NK-92 (cell line): ENCODE data around the gene TAF4B.
"Not testable (repeated sequence)": the region's sequence is repeated elsewhere in the genome, so short reads cannot be mapped to it uniquely, and the experiment has no call there.

Experiments
- DNase-seq: peaks from one replicate; lab custom pipeline; 2025; ENCODE audit not compliant: unreplicated experiment; lab: John Stamatoyannopoulos, UW

TAF4B gene

DNA sequence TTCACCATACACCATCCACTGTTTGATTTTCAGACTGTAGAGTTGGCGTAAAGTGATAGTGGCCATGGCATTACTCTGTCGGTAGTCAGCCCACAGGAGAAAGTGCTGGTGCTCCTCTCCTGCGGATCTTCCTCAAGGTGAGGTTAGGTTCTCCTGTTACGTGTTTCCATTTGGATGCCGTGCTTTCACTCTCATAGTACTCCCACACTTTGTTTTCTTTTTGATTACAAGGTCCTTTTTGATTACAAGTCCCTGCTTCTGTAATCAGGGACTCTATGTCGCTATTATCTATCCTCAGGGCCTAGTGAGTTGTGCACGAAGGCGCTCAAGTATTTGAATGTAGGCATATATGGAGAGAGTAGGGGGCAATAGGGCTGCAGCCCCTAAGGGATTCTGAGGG is 4.3 kb downstream of the TAF4B start:
- no peak for DNase-seq

DNA sequence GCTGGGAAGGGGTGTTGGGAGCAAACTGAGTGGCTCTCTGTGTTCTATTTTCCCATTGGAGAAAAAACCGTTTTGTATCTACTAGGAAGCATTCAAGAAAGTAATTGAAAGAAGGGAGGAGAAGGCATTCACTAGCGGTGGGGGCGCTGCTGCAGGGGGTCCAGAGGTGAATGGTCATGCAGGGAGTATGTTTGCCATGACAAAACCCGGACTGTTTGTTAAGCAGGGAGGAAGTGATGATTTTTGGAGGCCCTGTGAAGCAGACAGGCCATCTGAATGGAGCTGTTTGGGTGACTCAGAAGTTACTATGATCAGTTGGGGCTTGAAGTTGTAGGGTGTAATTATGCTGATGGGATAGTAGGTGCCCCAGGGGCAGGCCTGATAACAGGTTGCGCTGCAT is 7.0 kb downstream of the TAF4B start:
- DNase-seq, result no peak

DNA sequence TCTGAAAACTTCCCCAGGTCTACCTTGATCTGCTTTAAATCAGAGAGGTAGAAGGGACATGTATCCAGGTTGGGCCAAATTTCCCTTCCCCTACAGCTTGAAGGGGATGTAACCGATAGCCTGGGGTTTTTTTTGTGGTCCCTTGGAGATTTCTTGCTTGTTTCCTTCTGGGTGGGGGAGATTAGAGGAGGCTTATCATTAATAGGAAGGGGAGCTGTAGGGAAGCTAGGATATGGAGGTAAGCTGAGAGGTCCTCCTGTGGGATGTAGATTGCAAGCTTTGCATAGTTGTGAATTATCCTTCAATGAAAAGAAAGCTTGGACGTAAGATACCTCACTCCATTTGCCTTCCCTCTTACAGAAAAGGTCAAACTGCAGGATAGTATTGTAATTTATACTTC is 11.1 kb downstream of the TAF4B start:
- DNase-seq, result not testable (repeated sequence)

DNA sequence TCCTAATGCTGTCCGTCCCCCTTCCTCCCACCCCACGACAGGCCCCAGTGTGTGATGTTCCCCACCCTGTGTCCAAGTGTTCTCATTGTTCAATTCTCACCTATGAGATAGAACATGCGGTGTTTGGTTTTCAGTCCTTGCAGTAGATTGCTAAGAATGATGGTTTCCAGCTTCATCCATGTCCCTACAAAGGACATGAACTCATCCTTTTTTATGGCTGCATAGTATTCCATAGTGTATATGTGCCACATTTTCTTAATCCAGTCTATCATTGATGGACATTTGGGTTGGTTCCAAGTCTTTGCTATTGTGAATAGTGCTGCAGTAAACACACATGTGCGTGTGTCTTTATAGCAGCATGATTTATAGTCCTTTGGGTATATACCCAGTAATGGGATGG is 12.5 kb downstream of the TAF4B start:
- not testable (repeated sequence) for DNase-seq

DNA sequence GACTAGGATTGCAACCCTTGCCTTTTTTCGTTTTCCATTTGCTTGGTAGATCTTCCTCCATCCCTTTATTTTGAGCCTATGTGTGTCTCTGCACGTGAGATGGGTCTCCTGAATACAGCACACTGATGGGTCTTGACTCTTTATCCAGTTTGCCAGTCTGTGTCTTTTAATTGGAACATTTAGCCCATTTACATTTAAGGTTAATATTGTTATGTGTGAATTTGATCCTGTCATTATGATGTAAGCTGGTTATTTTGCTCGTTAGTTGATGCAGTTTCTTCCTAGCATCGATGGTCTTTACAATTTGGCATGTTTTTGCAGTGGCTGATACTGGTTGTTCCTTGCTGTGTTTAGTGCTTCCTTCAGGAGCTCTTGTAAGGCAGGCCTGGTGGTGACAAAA is 16.1 kb downstream of the TAF4B start:
- not testable (repeated sequence) for DNase-seq

DNA sequence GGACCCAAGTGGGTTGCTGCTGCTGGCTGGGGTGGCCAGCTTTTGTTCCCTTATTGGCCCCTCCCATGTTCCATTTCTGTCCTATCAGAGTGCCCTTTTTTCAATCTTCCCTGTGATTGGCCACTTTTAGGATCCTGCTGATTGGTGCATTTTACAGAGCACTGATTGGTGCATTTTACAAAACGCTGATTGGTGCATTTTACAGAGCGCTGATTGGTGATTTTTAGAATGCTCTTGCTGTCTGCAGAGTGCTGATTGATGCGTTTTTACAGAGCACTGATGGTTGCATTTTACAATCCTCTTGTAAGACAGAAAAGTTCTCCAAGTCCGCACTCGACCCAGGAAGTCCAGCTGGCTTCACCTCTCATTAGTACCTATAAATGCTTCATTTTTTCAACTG is 19.2 kb downstream of the TAF4B start:
- not testable (repeated sequence) for DNase-seq

DNA sequence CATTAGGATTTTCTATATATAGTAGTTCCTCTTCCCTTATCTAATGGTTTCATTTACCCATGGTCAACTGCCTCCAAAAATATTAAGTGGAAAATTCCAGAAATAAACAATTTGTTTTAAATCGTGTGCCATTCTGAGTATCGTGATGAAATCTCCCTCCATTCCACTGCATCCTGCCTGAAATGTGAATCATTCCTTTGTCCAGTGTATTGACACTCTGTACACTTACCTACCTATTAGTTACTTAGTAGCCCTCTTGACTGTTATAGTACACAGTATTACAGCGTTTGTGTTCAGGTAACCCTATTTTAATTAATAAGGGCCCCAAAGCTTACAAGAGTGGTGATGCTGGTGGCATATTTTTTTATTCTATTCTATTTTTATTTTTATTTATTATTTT is 26.2 kb downstream of the TAF4B start:
- no peak for DNase-seq

DNA sequence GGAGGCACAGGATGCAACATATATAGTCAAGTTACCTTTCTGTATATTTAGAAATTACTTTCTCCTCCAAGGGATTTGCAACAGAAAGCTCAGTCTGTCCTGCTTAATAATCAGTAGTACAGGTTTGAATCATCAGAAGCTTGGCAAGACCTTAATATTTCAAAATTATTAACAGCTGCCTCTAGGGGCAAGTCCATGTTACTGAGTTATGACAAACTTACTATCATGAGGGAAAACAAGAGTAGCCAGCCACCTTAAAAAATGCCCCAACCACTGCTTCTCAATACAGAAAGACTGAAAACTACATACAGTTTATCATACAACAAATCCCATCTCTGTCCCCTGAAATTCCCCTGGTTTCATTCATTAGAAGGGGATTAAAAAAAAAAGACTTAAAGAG is 28.6 kb downstream of the TAF4B start:
- DNase-seq, result not testable (repeated sequence)

DNA sequence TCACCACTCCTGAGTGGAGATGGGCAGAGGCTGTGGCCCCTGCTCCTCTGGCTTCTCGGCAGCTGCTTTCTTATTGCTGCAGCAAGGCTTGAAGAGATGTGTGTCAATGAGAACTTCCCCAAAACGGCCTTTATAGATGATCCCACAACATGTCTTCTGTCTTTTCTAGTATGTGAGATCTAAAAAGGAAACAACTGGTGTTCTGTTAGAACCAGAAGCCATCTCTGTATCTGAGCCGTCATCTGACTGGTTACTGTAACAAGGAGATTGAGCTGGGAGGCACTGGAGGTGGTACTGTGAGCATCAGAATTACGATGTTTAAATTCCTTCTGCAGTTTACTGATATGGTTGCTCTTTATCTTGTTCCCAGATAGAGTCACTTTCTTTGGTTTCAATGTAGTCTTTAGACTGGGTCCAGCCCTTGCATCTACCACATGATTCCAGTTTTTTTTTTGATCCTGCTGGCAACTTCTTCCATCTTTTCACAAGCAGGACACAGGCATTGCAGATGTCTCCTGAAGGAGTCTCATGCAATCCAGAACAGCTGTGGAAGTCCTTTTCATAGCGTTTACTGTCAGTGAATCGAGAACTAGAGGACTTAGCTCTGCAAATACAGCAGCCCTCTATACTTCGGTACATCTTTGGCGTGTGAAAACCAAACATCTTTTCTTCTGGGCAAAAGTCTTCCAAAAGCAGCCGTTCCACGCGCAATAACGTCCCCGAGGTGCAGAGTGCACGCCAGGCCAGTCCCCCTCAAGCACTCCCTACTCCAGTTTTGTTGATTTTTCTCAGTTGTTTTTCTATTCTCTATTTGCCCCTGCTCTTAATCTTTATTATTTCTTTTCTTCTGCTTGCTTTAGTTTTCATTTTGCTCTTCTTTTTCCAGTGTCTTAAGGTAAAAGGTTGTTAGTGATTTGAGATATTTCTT is 29.7 kb downstream of the TAF4B start:
- no peak for DNase-seq

DNA sequence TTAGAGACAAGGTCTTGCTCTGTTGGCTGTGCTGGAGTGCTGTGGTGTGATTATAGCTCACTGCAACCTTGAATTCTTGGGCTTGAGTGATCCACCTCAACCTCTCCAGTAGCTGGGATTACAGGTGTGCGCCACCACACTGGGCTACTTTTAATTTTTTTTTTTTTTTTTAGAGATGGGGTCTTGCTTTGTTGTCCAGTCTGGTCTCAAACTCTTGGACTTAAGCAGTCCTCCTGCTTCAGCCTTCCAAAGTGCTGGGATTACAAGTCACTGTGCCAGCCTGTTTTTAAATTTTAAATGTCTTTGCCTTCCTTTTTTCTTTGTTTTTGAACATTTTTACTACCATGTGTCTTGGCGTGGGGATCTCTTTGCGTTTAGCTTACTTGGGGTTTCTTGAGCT is 32.5 kb downstream of the TAF4B start:
- no peak for DNase-seq

DNA sequence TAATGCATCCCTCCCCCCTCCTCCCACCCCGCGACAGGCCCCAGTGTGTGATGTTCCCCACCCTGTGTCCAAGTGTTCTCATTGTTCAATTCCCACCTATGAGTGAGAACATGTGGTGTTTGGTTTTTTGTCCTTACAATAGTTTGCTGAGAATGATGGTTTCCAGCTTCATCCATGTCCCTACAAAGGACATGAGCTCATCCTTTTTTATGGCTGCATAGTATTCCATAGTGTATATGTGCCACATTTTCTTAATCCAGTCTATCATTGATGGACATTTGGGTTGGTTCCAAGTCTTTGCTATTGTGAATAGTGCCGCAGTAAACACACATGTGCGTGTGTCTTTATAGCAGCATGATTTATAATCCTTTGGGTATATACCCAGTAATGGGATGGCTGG is 33.2 kb downstream of the TAF4B start:
- not testable (repeated sequence) for DNase-seq

DNA sequence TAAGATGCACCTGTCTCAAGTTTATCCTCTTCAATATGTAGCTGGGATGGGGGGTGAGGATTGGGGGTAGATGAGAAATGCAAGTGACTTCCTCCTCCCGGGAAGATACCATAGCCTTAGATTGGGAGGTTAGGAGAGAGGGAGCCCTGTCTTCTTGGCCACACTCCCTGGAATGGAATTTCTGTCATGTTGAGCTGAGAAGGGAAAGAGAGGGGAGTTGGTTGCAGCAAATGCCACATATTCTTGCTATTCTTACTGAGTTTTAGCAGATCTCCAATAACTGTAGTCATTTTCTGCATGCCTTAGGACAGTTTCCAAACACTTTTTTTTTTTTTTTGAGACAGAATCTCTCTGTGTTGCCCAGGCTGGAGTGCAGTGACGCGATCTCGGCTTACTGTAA is 35.9 kb downstream of the TAF4B start:
- DNase-seq, result no peak

DNA sequence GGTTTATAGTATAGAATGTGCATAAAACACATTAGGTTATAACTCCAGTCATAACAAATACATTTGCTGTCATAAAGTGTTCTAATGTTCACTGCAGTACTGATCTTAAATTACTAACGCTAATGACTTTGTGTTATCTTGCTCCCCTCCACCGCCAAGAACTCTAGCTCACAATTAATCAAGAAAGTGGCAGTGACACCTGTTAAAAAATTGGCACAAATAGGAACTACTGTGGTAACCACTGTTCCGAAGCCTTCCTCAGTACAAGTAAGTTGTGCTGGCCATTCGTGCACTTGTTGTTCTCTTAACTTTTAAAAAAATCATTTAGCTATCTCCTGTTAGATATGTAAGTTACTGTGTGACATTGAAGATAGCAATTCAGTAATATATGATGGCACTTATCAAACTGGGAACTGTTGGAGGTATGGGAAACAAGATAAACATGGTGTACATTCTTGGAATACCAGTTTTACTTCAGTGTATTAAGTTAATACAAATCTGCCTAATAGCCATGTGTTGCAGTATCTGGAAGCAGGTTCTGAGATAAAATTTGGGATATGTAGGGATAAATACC is 41.2 kb downstream of the TAF4B start:
- DNase-seq, result no peak

DNA sequence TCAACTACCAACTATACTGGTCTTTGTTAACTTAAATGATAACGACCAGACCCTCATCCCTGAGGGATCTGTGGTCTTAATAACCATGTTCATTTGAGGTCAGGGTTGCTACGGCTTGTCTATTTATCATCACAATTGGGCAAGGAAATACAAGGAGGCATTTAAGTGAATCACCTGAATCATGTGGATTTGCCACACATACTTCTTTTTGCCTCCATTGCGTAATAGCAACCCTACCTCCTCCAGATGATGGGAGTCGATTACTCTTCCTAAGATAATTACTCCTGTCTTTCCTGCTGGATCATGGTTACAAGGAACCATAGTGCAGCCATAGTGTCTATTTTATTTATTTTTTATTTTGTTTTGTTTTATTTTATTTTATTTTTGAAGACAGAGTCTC is 42.2 kb downstream of the TAF4B start:
- DNase-seq, result no peak

DNA sequence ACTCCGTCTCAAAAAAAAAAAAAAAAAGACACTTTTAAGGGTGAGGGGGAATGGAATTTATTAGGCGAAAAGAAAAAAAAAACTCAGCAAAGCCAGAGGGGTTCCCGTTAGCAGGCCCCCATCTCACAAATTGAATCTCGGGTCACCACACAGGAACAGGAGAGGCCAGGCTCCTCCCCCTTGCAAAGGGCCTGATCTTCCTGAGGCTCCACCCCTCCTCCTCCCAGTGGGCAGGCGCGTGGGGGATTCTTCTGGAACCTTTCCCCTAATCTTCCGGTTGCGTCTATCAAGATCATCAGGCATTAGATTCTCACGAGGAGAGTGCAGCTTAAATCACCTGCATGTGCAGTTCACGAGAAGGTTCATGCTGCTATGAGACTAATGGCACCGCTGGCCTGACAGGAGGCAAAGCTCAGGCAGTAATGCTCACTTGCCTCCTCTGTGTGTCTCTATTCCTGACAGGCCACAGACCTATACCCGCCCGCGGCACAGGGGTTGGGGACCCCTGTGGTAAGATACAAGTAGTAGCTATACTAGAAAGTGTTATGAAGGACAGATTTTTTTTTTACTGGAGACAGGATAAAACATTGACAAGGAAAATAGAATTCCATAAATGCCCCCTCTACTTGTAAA is 45.8 kb downstream of the TAF4B start:
- no peak for DNase-seq

DNA sequence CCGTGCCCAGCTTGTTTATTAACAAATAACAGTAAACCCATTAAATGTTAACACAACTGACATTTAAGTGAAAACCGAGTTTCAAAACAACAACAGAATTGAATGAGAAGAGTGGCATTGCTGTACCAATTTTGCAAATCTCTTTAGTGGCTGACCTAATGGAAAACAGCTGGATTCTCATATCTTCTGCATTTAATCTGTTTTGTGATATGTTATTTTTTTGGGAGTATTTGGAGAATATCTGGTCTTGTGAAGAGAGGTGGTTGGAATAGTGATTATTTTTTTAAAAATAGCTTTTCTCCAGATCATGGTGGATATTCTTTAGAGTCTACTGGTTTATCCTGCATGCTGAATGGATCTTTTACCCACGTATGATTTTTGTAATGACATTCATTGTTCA is 51.1 kb downstream of the TAF4B start:
- DNase-seq, result no peak

DNA sequence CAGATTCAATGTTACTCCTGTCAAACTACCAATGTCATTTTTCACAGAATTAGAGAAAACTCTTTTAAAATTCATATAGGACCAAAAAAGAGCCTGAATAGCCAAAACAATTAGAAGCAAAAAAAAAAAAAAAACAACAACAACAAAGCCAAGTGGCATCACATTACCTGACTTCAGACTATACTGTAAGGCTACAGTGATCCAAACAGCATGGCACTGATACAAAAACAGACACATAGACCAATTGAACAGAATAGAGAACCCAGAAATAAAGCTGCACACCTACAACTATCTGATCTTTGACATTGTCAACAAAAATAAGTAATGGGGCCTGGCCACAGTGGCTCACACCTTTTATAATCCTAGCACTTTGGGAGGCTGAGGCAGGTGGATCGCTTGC is 53.2 kb downstream of the TAF4B start:
- DNase-seq, result no peak

DNA sequence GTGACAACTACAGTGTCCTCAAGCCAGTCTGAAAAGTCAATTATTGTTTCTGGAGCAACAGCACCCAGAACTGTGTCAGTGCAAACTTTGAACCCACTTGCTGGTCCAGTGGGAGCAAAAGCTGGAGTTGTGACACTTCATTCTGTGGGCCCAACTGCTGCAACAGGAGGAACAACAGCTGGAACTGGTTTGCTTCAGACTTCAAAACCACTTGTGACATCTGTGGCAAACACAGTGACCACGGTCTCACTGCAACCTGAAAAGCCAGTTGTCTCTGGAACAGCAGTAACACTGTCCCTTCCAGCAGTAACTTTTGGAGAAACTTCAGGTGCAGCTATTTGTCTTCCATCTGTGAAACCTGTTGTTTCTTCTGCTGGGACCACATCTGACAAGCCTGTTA is 59.8 kb downstream of the TAF4B start:
- DNase-seq, result no peak

DNA sequence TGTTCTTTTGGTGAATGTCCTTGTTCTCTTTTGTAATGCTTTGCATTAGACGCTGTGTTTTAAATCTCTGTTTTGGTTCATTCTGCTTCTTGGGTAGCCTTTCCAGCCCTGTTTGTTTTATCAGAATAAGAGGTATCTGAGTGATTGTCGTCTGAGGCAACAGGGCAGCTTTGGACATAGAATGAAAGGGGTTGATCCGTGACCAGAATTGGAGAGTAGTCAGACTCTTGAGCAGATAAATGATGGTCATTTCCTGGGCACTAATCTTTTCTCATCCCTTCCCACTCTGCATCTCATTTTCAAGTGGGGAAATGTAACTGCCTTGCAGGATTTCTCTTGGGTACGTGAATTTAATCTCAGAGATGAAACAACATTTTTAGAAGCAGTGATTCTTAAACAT is 61.4 kb downstream of the TAF4B start:
- DNase-seq, result no peak

DNA sequence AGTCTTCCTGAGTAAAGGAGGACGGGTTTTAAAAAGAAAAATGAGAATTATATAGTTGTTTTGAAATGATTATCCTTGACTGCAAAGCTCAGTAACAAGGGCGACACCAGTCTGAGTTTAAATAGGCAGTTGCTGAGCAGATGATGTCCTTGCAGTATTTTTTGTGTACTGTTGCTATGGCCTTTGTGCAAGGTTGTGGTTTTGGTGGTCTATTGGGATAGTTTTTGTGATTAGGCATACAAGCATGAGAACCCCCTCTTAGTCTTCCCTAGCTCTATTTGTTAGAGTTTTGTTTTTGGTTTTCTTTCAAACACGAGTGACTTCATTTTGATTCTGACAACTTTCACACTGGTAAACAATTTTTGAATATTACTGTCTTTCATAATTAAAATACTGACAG is 64.1 kb downstream of the TAF4B start:
- DNase-seq, result no peak

DNA sequence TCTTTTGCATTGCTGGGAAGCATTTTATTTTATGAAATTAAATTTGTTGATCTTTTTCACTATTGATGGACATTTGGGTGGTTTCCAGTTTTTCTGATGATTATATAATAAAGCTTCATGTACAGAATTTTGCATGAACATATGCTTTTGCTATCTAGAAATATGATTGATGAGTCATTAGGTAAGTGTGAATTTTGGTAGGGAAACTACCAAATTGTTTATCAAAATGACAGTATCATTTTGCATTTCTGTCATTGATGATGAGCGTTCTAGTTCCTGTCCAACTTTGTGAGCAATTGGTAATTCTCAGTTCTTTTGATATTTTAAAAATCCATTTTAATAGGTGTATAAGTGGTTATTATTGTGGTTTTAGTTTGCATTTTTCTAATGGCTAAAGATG is 67.7 kb downstream of the TAF4B start:
- no peak for DNase-seq

DNA sequence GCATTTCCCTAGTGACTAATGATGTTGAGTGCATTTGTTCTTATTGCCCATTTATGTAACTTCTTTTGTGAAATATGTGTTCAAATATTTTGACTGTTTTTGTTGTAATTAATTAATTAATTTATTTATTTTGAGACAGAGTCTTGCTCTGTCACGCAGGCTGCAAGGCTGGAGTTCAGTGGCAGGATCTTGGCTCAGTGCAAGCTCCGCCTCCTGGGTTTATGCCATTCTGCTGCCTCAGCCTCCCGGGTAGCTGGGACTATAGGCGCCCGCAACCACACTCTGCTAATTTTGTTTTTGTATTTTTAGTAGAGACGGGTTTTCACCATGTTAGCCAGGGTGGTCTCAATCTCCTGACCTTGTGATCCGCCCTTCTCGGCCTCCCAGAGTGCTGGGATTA is 71.9 kb downstream of the TAF4B start:
- no peak for DNase-seq
